22Rv1 (cell line): ENCODE data around the gene HPS6.

Experiments
- ZFX ChIP-seq: fragments of 450-650 bp; IDR thresholded peaks from 2 replicates; pipeline ENCODE4 v1.6.1; 2017; ENCODE audit warnings: antibody characterized with exemption, borderline replicate concordance
- TF ChIP-seq, protein P1 (sequence below): fragments of 450-650 bp; IDR thresholded peaks from 2 replicates; pipeline ENCODE4 v1.5.1; 2017; ENCODE audit warnings: mild to moderate bottlenecking

DNA sequence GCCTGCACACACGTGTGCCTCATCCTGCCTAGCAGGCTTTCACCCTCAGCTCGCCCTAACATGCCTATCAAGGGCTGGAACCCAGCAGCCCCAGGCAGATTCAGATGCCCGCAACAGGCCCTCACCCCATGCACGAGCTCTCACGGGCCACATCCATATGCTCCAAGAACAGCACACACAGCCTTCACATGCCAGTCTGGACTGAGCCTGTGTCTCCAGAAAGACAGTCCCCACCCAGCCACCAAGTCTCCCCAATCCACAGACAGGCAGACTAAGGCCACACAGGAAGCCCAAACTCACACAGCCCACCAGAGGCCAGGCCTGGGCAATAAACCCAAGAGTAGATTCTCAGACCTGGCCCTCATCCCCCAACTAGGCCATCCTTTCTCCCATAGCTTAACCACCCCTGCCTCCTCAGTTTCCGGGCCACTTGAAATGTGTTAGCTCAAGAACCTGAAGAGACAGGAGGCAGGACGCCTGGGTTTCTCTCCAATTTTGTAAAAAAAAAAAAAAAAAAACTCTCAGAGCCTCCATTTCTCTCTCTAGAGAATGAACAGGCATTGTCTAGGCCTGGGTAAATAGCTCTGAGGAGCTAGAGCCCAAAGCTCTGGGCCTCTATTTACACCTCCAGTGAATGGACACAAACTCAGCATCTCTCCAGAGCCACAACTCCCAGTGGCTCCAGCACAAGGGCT, 48.3 kb downstream of the HPS6 start:
- TF ChIP-seq, protein P1, sequence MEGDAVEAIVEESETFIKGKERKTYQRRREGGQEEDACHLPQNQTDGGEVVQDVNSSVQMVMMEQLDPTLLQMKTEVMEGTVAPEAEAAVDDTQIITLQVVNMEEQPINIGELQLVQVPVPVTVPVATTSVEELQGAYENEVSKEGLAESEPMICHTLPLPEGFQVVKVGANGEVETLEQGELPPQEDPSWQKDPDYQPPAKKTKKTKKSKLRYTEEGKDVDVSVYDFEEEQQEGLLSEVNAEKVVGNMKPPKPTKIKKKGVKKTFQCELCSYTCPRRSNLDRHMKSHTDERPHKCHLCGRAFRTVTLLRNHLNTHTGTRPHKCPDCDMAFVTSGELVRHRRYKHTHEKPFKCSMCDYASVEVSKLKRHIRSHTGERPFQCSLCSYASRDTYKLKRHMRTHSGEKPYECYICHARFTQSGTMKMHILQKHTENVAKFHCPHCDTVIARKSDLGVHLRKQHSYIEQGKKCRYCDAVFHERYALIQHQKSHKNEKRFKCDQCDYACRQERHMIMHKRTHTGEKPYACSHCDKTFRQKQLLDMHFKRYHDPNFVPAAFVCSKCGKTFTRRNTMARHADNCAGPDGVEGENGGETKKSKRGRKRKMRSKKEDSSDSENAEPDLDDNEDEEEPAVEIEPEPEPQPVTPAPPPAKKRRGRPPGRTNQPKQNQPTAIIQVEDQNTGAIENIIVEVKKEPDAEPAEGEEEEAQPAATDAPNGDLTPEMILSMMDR: no peak
- TF ChIP-seq ZFX: no peak
